ENCODE data around the gene CCDC85C. TPM values are rescaled to one million over a fixed set of nuclear protein-coding genes. Genes with fewer than 3 reads are reported as not detected.

The CCDC85C gene
- total and polyA plus RNA-seq, 2 experiments from 2014 or later = 4.5 to 24.9 TPM

DNA sequence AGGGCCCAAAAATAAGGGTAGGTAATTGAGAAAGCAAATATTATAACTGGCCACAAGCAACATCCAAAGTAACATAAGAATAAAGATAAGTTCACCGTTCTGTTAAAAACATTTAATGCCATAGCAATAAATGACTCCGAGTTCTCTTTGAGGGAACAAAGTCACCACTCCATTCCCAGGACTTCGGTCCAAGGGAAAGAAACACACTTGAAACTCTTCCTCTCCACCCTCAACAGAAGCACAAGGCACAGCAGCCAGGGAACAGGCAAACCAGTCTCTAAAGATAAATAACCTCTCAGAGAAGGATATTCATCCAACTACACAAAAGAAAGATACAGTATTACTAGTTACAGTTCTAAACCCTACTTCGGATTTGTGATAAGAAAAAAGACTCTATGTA lies 125.9 kb downstream of the CCDC85C start:
- Mint-ChIP-seq H3K36me3 (ENCODE audit: low read depth) (no peaks in the 10 kb centered on the region; the same call in 2 of the 3 replicates), H3K4me1 (peaks cover 37% of the 10 kb centered on the region), H3K27me3 (ENCODE audit: insufficient read depth, low read depth, poor library complexity) (peaks cover 11% of the 10 kb centered on the region), H3K27ac (no peak overlapping the region), H3K4me3 (no peak overlapping the region; the same call in 2 of the 3 replicates), H3K9me3 (no peaks in the 10 kb centered on the region)
- H3K27ac ChIP-seq (ENCODE audit: low read depth) = no peak overlapping the region
- H3K9me2 ChIP-seq (ENCODE audit: insufficient read depth) = no peaks in the 10 kb centered on the region
- DNase-seq (ENCODE audit: low spot score) = no peak
- ATAC-seq = no peak
- no peak overlapping the region for H3K4me3 ChIP-seq
- H3F3A ChIP-seq (replicated peaks; ENCODE audit: low read depth) = 0 out of 2 replicates have a peak, but pooled peaks cover 6% of the 10 kb centered on the region
- no peak overlapping the region for H2AFZ ChIP-seq
- peaks cover 87% of the 10 kb centered on the region for H3K79me2 ChIP-seq (replicated peaks; ENCODE audit: insufficient read depth)
- H3K27me3 ChIP-seq (ENCODE audit: insufficient read depth) = no peaks in the 10 kb centered on the region
- H3K4me1 ChIP-seq (ENCODE audit: insufficient read depth) = peaks cover 30% of the 10 kb centered on the region
- H4K20me1 ChIP-seq (replicated peaks; ENCODE audit: insufficient read depth) = peaks cover 54% of the 10 kb centered on the region
- TF ChIP-seq ZNF114 (CRISPR knock-in tag; IDR thresholded peaks at IDR 0.05) (no peak), POLR2AphosphoS5 (IDR thresholded peaks at IDR 0.05; ENCODE audit: low read depth) (no peak)
- TF ChIP-seq, protein P1, sequence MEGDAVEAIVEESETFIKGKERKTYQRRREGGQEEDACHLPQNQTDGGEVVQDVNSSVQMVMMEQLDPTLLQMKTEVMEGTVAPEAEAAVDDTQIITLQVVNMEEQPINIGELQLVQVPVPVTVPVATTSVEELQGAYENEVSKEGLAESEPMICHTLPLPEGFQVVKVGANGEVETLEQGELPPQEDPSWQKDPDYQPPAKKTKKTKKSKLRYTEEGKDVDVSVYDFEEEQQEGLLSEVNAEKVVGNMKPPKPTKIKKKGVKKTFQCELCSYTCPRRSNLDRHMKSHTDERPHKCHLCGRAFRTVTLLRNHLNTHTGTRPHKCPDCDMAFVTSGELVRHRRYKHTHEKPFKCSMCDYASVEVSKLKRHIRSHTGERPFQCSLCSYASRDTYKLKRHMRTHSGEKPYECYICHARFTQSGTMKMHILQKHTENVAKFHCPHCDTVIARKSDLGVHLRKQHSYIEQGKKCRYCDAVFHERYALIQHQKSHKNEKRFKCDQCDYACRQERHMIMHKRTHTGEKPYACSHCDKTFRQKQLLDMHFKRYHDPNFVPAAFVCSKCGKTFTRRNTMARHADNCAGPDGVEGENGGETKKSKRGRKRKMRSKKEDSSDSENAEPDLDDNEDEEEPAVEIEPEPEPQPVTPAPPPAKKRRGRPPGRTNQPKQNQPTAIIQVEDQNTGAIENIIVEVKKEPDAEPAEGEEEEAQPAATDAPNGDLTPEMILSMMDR (conservative IDR thresholded peaks at IDR 0.05; ENCODE audit: low read depth in 2 of 2) = no peak
- TF ChIP-seq, protein P2, sequence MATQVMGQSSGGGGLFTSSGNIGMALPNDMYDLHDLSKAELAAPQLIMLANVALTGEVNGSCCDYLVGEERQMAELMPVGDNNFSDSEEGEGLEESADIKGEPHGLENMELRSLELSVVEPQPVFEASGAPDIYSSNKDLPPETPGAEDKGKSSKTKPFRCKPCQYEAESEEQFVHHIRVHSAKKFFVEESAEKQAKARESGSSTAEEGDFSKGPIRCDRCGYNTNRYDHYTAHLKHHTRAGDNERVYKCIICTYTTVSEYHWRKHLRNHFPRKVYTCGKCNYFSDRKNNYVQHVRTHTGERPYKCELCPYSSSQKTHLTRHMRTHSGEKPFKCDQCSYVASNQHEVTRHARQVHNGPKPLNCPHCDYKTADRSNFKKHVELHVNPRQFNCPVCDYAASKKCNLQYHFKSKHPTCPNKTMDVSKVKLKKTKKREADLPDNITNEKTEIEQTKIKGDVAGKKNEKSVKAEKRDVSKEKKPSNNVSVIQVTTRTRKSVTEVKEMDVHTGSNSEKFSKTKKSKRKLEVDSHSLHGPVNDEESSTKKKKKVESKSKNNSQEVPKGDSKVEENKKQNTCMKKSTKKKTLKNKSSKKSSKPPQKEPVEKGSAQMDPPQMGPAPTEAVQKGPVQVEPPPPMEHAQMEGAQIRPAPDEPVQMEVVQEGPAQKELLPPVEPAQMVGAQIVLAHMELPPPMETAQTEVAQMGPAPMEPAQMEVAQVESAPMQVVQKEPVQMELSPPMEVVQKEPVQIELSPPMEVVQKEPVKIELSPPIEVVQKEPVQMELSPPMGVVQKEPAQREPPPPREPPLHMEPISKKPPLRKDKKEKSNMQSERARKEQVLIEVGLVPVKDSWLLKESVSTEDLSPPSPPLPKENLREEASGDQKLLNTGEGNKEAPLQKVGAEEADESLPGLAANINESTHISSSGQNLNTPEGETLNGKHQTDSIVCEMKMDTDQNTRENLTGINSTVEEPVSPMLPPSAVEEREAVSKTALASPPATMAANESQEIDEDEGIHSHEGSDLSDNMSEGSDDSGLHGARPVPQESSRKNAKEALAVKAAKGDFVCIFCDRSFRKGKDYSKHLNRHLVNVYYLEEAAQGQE (IDR thresholded peaks at IDR 0.05; ENCODE audit: unreplicated experiment) = no peak
- H3K36me3 ChIP-seq (ENCODE audit: insufficient read depth) = no peaks in the 10 kb centered on the region
- H3K4me2 ChIP-seq = no peak overlapping the region

DNA sequence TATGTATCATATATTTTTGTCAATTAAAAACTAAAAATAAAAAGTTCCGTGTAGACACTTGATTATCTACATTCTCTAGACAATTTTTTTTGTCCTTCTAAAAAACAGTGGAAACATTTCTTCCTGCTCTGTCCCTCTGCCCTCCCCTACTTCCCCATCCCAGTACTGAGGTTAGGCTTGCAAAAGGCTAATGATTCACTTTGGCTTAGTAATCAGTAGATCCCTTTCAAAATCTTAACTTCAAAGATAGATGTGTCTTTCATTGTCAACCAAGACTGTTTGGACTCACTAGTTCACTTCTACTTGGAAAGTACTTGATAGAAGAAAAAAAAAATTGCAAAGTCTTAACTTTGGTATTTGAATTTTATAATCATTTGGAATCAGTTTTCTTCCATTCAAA lies 127.1 kb downstream of the CCDC85C start:
- no peaks in the 10 kb centered on the region for H3K36me3 ChIP-seq (ENCODE audit: insufficient read depth)
- Mint-ChIP-seq H3K27ac (no peak overlapping the region), H3K36me3 (ENCODE audit: low read depth) (no peaks in the 10 kb centered on the region; the same call in 2 of the 3 replicates), H3K4me1 (peaks cover 34% of the 10 kb centered on the region), H3K4me3 (no peak overlapping the region), H3K9me3 (no peaks in the 10 kb centered on the region), H3K27me3 (ENCODE audit: insufficient read depth, low read depth, poor library complexity) (peaks cover 11% of the 10 kb centered on the region)
- peaks cover 26% of the 10 kb centered on the region for H3K4me1 ChIP-seq (ENCODE audit: insufficient read depth)
- H2AFZ ChIP-seq = no peak overlapping the region
- no peak overlapping the region for H3K4me3 ChIP-seq
- H3K9me2 ChIP-seq (ENCODE audit: insufficient read depth) = no peaks in the 10 kb centered on the region
- no peak for ATAC-seq
- no peak overlapping the region for H3K4me2 ChIP-seq
- H3K27ac ChIP-seq (ENCODE audit: low read depth) = no peak overlapping the region
- 0 out of 2 replicates have a peak, but pooled peaks cover 6% of the 10 kb centered on the region for H3F3A ChIP-seq (replicated peaks; ENCODE audit: low read depth)
- H4K20me1 ChIP-seq (replicated peaks; ENCODE audit: insufficient read depth) = peaks cover 54% of the 10 kb centered on the region
- peaks cover 87% of the 10 kb centered on the region for H3K79me2 ChIP-seq (replicated peaks; ENCODE audit: insufficient read depth)
- DNase-seq (ENCODE audit: low spot score) = no peak
- no peaks in the 10 kb centered on the region for H3K27me3 ChIP-seq (ENCODE audit: insufficient read depth)
- TF ChIP-seq, protein P3, sequence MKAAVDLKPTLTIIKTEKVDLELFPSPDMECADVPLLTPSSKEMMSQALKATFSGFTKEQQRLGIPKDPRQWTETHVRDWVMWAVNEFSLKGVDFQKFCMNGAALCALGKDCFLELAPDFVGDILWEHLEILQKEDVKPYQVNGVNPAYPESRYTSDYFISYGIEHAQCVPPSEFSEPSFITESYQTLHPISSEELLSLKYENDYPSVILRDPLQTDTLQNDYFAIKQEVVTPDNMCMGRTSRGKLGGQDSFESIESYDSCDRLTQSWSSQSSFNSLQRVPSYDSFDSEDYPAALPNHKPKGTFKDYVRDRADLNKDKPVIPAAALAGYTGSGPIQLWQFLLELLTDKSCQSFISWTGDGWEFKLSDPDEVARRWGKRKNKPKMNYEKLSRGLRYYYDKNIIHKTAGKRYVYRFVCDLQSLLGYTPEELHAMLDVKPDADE (IDR thresholded peaks at IDR 0.05) = no peak
- TF ChIP-seq, protein P1 (conservative IDR thresholded peaks at IDR 0.05; ENCODE audit: low read depth in 2 of 2) = no peak
